ENCODE results near the gene ERP44.

DNA sequence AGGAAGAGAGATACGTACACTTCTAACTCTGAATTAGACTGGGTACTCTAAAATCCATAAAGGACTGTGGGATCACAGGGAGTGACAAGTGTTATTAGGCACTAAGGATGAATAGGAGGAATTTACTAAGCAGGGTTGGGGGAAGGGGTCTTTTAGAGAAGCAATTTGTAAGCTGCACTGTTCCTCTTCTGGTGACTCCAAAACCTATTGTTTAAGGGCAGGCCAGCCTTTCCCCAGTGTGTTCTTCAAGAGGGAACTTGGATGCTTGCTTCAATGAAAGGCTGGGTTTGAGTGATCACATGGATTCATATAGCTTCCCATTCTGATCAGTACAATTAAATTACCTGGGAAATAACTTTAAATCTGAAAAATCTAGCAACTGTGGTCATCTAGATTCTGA is 120.6 kb downstream of the ERP44 start:
- TF ChIP-seq, protein P1, sequence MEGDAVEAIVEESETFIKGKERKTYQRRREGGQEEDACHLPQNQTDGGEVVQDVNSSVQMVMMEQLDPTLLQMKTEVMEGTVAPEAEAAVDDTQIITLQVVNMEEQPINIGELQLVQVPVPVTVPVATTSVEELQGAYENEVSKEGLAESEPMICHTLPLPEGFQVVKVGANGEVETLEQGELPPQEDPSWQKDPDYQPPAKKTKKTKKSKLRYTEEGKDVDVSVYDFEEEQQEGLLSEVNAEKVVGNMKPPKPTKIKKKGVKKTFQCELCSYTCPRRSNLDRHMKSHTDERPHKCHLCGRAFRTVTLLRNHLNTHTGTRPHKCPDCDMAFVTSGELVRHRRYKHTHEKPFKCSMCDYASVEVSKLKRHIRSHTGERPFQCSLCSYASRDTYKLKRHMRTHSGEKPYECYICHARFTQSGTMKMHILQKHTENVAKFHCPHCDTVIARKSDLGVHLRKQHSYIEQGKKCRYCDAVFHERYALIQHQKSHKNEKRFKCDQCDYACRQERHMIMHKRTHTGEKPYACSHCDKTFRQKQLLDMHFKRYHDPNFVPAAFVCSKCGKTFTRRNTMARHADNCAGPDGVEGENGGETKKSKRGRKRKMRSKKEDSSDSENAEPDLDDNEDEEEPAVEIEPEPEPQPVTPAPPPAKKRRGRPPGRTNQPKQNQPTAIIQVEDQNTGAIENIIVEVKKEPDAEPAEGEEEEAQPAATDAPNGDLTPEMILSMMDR (IDR thresholded peaks at IDR 0.05): no peak
- TF ChIP-seq POLR2AphosphoS5 (IDR thresholded peaks at IDR 0.05) (no peak), POLR2A (IDR thresholded peaks at IDR 0.05) (no peak)
